22Rv1 (cell line): ENCODE results near the gene NBPF3.
"Not testable (repeated sequence)": the region's sequence is repeated elsewhere in the genome, so short reads cannot be mapped to it uniquely, and the experiment has no call there.

Experiments
- H3K27ac ChIP-seq: fragments of 450-650 bp; 2 replicates; pipeline ENCODE4 v1.5.1; 2017
- CTCF ChIP-seq: fragments of 450-650 bp; IDR thresholded peaks from 2 replicates; pipeline ENCODE4 v1.5.1; 2017; ENCODE audit warnings: mild to moderate bottlenecking
- ZFX ChIP-seq: fragments of 450-650 bp; IDR thresholded peaks from 2 replicates; pipeline ENCODE4 v1.6.1; 2017; ENCODE audit warnings: antibody characterized with exemption, borderline replicate concordance

The NBPF3 gene

GRCh38 chr1:21511579-21512522, 71.9 kb downstream of the NBPF3 start:
- TF ChIP-seq ZFX, result no peak
- no peak for TF ChIP-seq CTCF
- H3K27ac ChIP-seq, result no peak overlapping the region

GRCh38 chr1:21514245-21514644, 74.3 kb downstream of the NBPF3 start:
- no peak for TF ChIP-seq CTCF
- no peak for TF ChIP-seq ZFX
- no peak overlapping the region for H3K27ac ChIP-seq

DNA sequence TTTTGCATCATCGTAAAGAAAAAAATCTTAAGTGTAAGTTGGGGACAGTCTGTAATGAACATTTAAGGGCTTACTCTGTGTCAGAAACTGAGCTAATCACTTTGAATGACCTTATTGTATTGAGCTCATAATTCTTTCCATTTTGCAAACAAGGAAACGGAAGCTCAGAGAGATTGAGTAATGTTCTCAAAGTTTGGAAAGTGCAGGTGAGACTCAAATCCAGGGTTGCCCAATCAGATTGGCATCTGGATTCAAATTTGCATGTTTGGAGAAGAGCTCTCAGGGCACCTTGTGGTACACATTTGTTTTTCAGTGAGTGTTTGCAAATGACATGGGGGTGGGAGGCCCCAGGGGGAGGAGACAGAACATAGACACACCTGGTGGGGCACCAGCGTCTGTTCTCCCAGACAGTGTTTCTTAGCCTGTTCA, 77.2 kb downstream of the NBPF3 start:
- H3K27ac ChIP-seq, result no peak overlapping the region
- TF ChIP-seq CTCF (no peak), ZFX (no peak)

DNA sequence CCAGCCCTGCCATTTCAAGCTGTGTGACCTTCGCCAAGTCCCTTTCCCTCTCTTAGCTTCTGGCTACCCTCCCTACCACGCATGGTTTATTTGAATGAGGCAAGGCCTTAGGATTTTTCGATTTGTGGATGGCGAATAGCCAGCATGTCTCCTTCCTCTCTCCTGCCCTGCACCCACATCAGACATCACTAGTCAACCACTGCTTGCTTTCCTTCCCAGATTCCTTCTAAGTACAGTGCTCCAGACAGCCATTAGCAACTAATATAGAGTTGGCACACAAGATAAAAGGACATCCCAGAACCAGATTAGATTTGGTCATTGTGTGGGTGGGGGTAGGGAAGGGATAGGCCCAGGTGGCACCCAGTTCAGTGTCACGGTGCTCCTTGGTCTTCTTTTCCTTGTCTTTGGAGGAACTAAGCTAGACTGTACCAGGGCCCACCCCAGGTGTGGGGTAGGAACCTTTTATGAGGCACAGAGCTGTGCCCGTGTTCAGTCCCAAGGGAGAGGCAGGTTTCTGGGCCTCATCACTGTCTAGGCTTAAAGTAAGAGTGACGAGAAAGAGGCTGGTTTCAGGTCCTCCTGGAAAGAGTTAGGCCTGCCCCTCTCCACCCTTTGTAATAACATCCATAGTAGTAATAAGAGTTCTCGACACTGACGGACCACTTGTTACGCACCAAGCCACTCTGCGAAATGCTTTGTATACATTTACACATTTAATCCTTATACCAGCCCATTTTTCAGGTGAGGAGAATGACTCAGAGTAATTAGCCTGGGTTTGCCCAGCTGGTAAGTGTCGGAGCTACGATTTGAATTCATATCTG, 77.9 kb downstream of the NBPF3 start:
- no peak overlapping the region for H3K27ac ChIP-seq
- no peak for TF ChIP-seq ZFX
- TF ChIP-seq CTCF, result no peak

GRCh38 chr1:21518774-21519455, 79.0 kb downstream of the NBPF3 start:
- TF ChIP-seq CTCF (no peak), ZFX (no peak)
- H3K27ac ChIP-seq, result no peak overlapping the region

DNA sequence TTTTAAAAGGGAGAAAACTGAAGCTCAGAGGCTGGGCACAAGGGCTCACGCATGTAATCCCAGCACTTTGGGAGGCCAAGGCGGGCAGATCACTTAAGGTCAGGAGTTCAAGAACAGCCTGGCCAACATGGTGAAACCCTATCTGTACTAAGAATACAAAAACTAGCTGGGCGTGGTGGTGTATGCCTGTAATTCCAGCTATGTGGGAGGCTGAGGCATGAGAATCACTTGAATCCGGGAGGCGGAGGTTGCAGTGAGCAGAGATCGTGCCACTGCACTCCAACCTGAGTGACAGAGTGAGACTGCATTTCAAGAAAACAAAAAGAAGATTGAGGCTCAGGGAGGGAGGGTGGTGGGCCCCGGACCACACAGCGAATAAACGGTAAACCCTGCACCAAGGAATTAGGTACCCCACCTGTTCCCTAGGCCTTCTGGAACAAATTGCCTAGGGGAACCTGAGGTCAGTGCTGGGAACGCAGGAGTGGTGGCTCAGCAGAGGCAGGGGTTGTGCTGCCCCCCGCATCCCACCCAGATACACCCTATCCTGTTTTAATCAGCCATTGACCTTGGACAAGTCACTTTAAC, 79.6 kb downstream of the NBPF3 start:
- H3K27ac ChIP-seq, result not testable (repeated sequence)
